Middle frontal gyrus (tissue), 1 donor: ENCODE data around the gene LGI1.

Experiments used
- DNase-seq: peaks from one replicate; pipeline ENCODE4 v3.0.0-alpha.2; 2015; ENCODE audit warnings: low spot score; ENCODE audit errors: extremely low spot score

The LGI1 gene

GRCh38 chr10:93754761-93755160 is 3.0 kb upstream of the LGI1 start:
- no peak for DNase-seq

GRCh38 chr10:93755443-93756116 is 2.2 kb upstream of the LGI1 start:
- DNase-seq: no peak

GRCh38 chr10:93756118-93756517 is 1.6 kb upstream of the LGI1 start:
- DNase-seq: no peak

- DNase-seq: no peak
These were observed 600 bp upstream of the LGI1 start for GRCh38 chr10:93757136-93757535.

- DNase-seq: no peak
These were observed 761 bp downstream of the LGI1 start for GRCh38 chr10:93758508-93758885.

GRCh38 chr10:93758891-93759410 is 1.2 kb downstream of the LGI1 start:
- no peak for DNase-seq

GRCh38 chr10:93760490-93760889 is 2.8 kb downstream of the LGI1 start:
- DNase-seq: no peak

GRCh38 chr10:93762979-93763391 is 5.2 kb downstream of the LGI1 start:
- no peak for DNase-seq

GRCh38 chr10:93766918-93767317 is 9.2 kb downstream of the LGI1 start:
- no peak for DNase-seq

- no peak for DNase-seq
These were observed 10.1 kb downstream of the LGI1 start for GRCh38 chr10:93767724-93768399.

GRCh38 chr10:93768892-93769291 is 11.2 kb downstream of the LGI1 start:
- DNase-seq: no peak

- no peak for DNase-seq
These were observed 13.6 kb downstream of the LGI1 start for GRCh38 chr10:93771354-93771753.

- no peak for DNase-seq
These were observed 15.4 kb downstream of the LGI1 start for GRCh38 chr10:93773120-93773519.

- no peak for DNase-seq
These were observed 16.0 kb downstream of the LGI1 start for GRCh38 chr10:93773705-93774104.

- DNase-seq: no peak
These were observed 17.6 kb downstream of the LGI1 start for GRCh38 chr10:93775356-93775755.

GRCh38 chr10:93777092-93777491 is 19.4 kb downstream of the LGI1 start:
- no peak for DNase-seq

- DNase-seq: no peak
These were observed 26.3 kb downstream of the LGI1 start for GRCh38 chr10:93784059-93784458.

GRCh38 chr10:93788413-93789208 is 30.9 kb downstream of the LGI1 start:
- no peak for DNase-seq

GRCh38 chr10:93790439-93790838 is 32.7 kb downstream of the LGI1 start:
- DNase-seq: no peak

- no peak for DNase-seq
These were observed 38.4 kb downstream of the LGI1 start for GRCh38 chr10:93796167-93796566.

- no peak for DNase-seq
These were observed 40.1 kb downstream of the LGI1 start for GRCh38 chr10:93797825-93798224.

- DNase-seq: no peak
These were observed 41.5 kb downstream of the LGI1 start for GRCh38 chr10:93799155-93799708.
